ENCODE results near the gene HMGXB4. TPM values are rescaled to one million over a fixed set of nuclear protein-coding genes. Genes with fewer than 3 reads are reported as not detected.

Gene HMGXB4
- total RNA-seq, 4 donors from 2014 or later, result 10.8 to 19.0 (median 16.1) TPM

DNA sequence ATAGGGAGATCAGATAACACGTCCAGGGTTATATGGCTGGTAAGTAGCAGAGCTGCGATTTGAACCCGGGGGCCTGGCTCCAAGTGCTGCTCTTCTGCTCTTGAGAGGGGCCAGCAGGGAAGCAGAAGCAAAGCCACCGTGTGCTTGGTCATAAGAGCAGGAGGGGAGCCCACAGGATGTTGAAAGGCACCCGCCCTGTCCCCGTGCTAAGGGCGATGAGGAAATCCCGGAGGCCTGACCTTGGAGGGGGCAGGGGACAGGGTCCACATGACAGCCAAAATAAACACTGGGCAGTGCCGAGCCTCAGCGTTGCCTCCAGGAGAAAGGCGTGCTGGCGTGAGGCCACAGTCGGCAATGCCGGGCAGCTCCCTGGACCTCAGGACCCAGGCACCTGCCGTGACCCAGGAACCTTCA is 71.2 kb downstream of the HMGXB4 start:
- TF ChIP-seq POLR2AphosphoS5 (IDR thresholded peaks at IDR 0.05) (no peak), POLR2A (IDR thresholded peaks at IDR 0.05) (no peak), EP300 (IDR thresholded peaks at IDR 0.05) (no peak)
- TF ChIP-seq, protein P1, sequence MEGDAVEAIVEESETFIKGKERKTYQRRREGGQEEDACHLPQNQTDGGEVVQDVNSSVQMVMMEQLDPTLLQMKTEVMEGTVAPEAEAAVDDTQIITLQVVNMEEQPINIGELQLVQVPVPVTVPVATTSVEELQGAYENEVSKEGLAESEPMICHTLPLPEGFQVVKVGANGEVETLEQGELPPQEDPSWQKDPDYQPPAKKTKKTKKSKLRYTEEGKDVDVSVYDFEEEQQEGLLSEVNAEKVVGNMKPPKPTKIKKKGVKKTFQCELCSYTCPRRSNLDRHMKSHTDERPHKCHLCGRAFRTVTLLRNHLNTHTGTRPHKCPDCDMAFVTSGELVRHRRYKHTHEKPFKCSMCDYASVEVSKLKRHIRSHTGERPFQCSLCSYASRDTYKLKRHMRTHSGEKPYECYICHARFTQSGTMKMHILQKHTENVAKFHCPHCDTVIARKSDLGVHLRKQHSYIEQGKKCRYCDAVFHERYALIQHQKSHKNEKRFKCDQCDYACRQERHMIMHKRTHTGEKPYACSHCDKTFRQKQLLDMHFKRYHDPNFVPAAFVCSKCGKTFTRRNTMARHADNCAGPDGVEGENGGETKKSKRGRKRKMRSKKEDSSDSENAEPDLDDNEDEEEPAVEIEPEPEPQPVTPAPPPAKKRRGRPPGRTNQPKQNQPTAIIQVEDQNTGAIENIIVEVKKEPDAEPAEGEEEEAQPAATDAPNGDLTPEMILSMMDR (IDR thresholded peaks at IDR 0.05), result no peak
- 68% methylated on average over 7 of the region's 15 CpGs; no CpG with 5 or more reads in 1 of the 2 donors for WGBS, 2 donors (ENCODE audit: low coverage in 1 of 2)
- Histone ChIP-seq H3K9me3 (no peaks in the 10 kb centered on the region), H3K4me1 (peaks cover 0 to 6% (median 0%) of the 10 kb centered on the region in 3 donors), H3K27me3 (no peaks in the 10 kb centered on the region), H3K27ac (no peak overlapping the region), H3K36me3 (peaks cover 0 to 100% of the 10 kb centered on the region in 2 donors), H3K4me3 (no peak overlapping the region)
- peak; percentile 20 for ATAC-seq

DNA sequence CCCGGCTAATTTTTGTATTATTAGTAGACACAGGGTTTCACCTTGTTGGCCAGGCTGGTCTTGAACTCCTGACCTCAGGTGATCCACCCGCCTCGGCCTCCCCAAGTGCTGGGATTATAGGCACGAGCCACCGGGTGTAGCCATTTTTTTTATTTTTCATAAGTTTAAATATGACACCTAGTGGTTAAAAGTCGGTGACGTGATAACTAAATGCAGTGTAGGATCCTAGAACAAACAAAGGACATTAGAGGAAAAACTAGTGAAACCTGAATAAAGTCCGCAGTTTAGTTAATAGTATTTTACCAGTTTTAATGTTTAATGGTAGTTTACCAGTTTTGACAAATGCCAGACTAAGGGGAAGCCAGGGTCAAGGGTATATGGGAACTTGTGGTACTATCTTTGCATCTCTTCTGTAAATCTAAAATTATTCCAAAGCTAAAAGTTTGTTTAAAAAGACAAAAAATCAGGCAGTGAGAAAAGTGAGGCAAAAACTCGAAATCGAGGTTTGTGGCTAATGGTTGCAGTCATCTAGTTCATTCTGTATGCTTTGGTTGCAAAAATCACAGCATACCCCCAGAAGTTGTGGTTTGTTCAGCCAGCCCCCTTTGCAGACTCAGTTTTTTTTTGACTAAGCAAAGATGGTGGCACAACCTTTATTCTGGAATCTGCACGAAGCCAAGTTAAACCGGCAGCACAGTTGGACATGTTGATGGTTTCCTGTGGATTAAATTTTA is 72.0 kb downstream of the HMGXB4 start:
- Histone ChIP-seq H3K27ac (peak overlapping the region in 1 of 4 donors; percentile 69), H3K36me3 (peaks cover 0 to 100% of the 10 kb centered on the region in 2 donors)

DNA sequence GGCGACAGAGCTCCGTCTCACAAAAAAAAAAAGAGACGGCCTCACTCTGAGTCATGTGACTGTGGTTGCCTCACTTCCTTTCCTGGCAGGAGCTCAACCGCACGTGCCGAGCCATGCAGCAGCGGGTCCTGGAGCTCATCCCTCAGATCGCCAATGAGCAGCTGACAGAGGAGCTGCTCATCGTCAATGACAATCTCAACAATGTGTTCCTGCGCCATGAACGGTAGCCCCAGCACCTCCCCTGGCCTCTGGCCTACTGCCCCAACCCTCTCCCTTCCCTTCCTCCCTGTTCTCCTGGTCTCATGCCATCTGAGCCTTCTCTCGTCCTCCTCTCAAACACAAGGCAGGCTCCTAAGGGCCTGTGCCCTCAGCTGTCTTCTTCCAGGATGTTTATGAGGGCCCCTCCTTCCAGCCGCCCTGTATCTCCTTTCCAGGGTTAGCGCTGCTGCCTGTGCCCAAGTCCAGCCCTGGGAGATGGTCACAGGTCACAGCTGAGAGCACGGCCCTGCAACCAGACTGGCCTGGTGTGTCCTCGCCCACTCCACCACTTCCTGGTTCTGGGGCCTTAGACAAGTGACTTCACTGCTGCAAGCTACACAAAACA is 73.1 kb downstream of the HMGXB4 start:
- Histone ChIP-seq H3K4me3 (no peak overlapping the region), H3K4me1 (peaks cover 0 to 6% (median 0%) of the 10 kb centered on the region in 3 donors), H3K27ac (peak overlapping the region in 3 of 4 donors; percentile 61 to 72 (median 69)), H3K27me3 (no peaks in the 10 kb centered on the region), H3K36me3 (peaks cover 0 to 100% of the 10 kb centered on the region in 2 donors), H3K9me3 (no peaks in the 10 kb centered on the region)
- TF ChIP-seq POLR2A (IDR thresholded peaks at IDR 0.05), result no peak
- peak; percentile 47 for TF ChIP-seq POLR2AphosphoS5 (IDR thresholded peaks at IDR 0.05)
- peak; percentile 78 for ATAC-seq
- WGBS, 2 donors (ENCODE audit: low coverage in 1 of 2), result 47 to 51% methylated on average over 6 to 9 of the region's 16 CpGs

More for the DNA sequence above, 72.0 kb downstream of the HMGXB4 start:
- peaks cover 0 to 6% (median 0%) of the 10 kb centered on the region in 3 donors for H3K4me1 ChIP-seq
- H3K27me3 ChIP-seq, result no peaks in the 10 kb centered on the region
- WGBS, 2 donors (ENCODE audit: low coverage in 1 of 2), result 82 to 89% methylated on average over 4 to 11 of the region's 12 CpGs
- no peaks in the 10 kb centered on the region for H3K9me3 ChIP-seq
- no peak for TF ChIP-seq POLR2A (IDR thresholded peaks at IDR 0.05)
- TF ChIP-seq POLR2AphosphoS5 (IDR thresholded peaks at IDR 0.05), result no peak
- TF ChIP-seq, protein P1 (IDR thresholded peaks at IDR 0.05), result no peak
- no peak for TF ChIP-seq EP300 (IDR thresholded peaks at IDR 0.05)
- H3K4me3 ChIP-seq, result no peak overlapping the region
- no peak for ATAC-seq

DNA sequence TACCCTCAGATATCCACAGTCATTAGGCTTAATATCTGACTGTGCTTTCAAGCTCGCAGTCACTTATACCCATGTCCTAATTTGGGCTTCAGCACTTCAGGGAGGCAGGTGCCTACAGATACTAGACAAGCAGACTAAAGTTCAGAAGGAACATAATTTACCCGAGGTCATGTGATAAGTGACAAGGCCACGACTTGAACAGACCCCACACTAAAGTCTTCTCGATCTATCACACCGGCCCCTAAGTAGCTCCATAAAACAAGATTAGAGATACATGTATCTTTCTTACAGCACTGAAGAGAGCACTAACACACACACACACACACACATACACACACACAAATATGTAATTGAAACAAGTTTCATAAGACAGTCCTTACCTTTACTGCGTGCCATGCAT is 75.0 kb downstream of the HMGXB4 start:
- Histone ChIP-seq H3K27ac (no peak overlapping the region), H3K9me3 (no peaks in the 10 kb centered on the region), H3K4me1 (peaks cover 0 to 6% (median 0%) of the 10 kb centered on the region in 3 donors), H3K4me3 (no peak overlapping the region), H3K36me3 (peaks cover 0 to 100% of the 10 kb centered on the region in 2 donors), H3K27me3 (no peaks in the 10 kb centered on the region)
- WGBS, 2 donors (ENCODE audit: low coverage in 1 of 2), result 63 to 82% methylated on average over 5 to 6 of the region's 6 CpGs
- no peak for ATAC-seq
- TF ChIP-seq POLR2AphosphoS5 (IDR thresholded peaks at IDR 0.05), result no peak
- TF ChIP-seq, protein P1 (IDR thresholded peaks at IDR 0.05), result no peak
- no peak for TF ChIP-seq POLR2A (IDR thresholded peaks at IDR 0.05)
- no peak for TF ChIP-seq EP300 (IDR thresholded peaks at IDR 0.05)

DNA sequence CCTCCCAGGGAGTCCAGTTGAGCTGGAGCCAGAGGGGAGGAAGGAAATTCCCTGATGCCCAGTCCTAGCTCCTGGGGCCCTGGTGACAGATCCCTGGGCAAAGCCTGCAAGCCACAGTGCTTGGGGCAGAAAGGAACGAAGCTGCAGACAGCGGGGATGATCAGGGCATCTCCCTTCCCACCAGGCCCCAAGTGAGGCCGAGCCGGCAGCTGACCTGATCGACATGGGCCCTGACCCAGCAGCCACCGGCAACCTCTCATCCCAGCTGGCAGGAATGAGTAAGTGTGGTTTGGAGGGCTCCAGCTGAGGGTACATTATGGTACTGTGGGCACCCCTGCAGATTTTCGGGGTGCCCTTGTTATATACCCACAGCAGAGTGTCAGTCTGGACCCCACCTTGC is 75.9 kb downstream of the HMGXB4 start:
- Histone ChIP-seq H3K9me3 (no peaks in the 10 kb centered on the region), H3K4me1 (peaks cover 0 to 6% (median 0%) of the 10 kb centered on the region in 3 donors), H3K36me3 (peaks cover 0 to 100% of the 10 kb centered on the region in 2 donors), H3K4me3 (no peak overlapping the region), H3K27ac (no peak overlapping the region), H3K27me3 (no peaks in the 10 kb centered on the region)
- 71% methylated on average over 1 of the region's 7 CpGs; no CpG with 5 or more reads in 1 of the 2 donors for WGBS, 2 donors (ENCODE audit: low coverage in 1 of 2)
- no peak for TF ChIP-seq POLR2A (IDR thresholded peaks at IDR 0.05)
- TF ChIP-seq, protein P1 (IDR thresholded peaks at IDR 0.05), result no peak
- TF ChIP-seq POLR2AphosphoS5 (IDR thresholded peaks at IDR 0.05), result no peak
- TF ChIP-seq EP300 (IDR thresholded peaks at IDR 0.05), result no peak
- ATAC-seq, result no peak

Measured in gastroesophageal sphincter (tissue), 4 donors.